GM18511 (cell line): ENCODE data around the gene SCNN1B.
"Not testable (repeated sequence)": the region's sequence is repeated elsewhere in the genome, so short reads cannot be mapped to it uniquely, and the experiment has no call there.

ENCODE experiments used
- ATAC-seq: cut with Tn5 transposase; IDR thresholded peaks from one replicate; pipeline ENCODE4 v1.9.1; 2021; ENCODE audit warnings: mild to moderate bottlenecking, moderate library complexity; ENCODE audit not compliant: unreplicated experiment

The SCNN1B gene

GRCh38 chr16:23302045-23302956 is at the start of gene SCNN1B:
SCNN1B (plus strand) TSS chr16:23302302; CDS start chr16:23348600, 46,298 bp downstream.
- peak; percentile 54 for ATAC-seq

GRCh38 chr16:23252310-23252709 is 49.8 kb upstream of the SCNN1B start:
- no peak for ATAC-seq

- not testable (repeated sequence) for ATAC-seq
Measured at GRCh38 chr16:23253650-23254049, 48.5 kb upstream of the SCNN1B start.

- no peak for ATAC-seq
Measured at GRCh38 chr16:23254338-23254737, 47.8 kb upstream of the SCNN1B start.

GRCh38 chr16:23255000-23255399 is 47.1 kb upstream of the SCNN1B start:
- no peak for ATAC-seq

- ATAC-seq = no peak
Measured at GRCh38 chr16:23256440-23256839, 45.7 kb upstream of the SCNN1B start.

- no peak for ATAC-seq
Measured at GRCh38 chr16:23257682-23258081, 44.4 kb upstream of the SCNN1B start.

- ATAC-seq = no peak
Measured at GRCh38 chr16:23258919-23259237, 43.2 kb upstream of the SCNN1B start.

- no peak for ATAC-seq
Measured at GRCh38 chr16:23267647-23268046, 34.5 kb upstream of the SCNN1B start.

GRCh38 chr16:23268561-23268960 is 33.5 kb upstream of the SCNN1B start:
- no peak for ATAC-seq

GRCh38 chr16:23269248-23269953 is 32.7 kb upstream of the SCNN1B start:
- ATAC-seq = no peak

- ATAC-seq = no peak
Measured at GRCh38 chr16:23270654-23271053, 31.4 kb upstream of the SCNN1B start.

GRCh38 chr16:23274968-23275367 is 27.1 kb upstream of the SCNN1B start:
- ATAC-seq = no peak

- no peak for ATAC-seq
Measured at GRCh38 chr16:23276821-23277220, 25.3 kb upstream of the SCNN1B start.

- no peak for ATAC-seq
Measured at GRCh38 chr16:23278031-23278430, 24.1 kb upstream of the SCNN1B start.

GRCh38 chr16:23279721-23280153 is 22.4 kb upstream of the SCNN1B start:
- ATAC-seq = no peak

- ATAC-seq = no peak
Measured at GRCh38 chr16:23280483-23280967, 21.6 kb upstream of the SCNN1B start.

- ATAC-seq = no peak
Measured at GRCh38 chr16:23282568-23282967, 19.5 kb upstream of the SCNN1B start.

GRCh38 chr16:23283571-23283970 is 18.5 kb upstream of the SCNN1B start:
- no peak for ATAC-seq

GRCh38 chr16:23284584-23284983 is 17.5 kb upstream of the SCNN1B start:
- no peak for ATAC-seq

GRCh38 chr16:23286131-23286532 is 16.0 kb upstream of the SCNN1B start:
- ATAC-seq = no peak

- no peak for ATAC-seq
Measured at GRCh38 chr16:23288209-23288608, 13.9 kb upstream of the SCNN1B start.
